Gastroesophageal sphincter (tissue), 3 donors: Measurements from ENCODE around the gene CABLES2.

Experiments used
- EP300 ChIP-seq: sonication (generic); formaldehyde crosslinking; IDR thresholded peaks from one replicate; pipeline ENCODE4 v1.6.1; 2017; ENCODE audit warnings: antibody characterized with exemption, mild to moderate bottlenecking
- POLR2A ChIP-seq, 2 donors: fragments of 450-650 bp; IDR thresholded peaks; one replicate each; pipeline ENCODE4 v1.6.1; 2017; ENCODE audit warnings: antibody characterized with exemption in 2 of 2, mild to moderate bottlenecking in 2 of 2, moderate library complexity in 1 of 2
- POLR2AphosphoS5 ChIP-seq: sonication (generic); formaldehyde crosslinking; IDR thresholded peaks from one replicate; pipeline ENCODE4 v1.6.1; 2017; ENCODE audit warnings: antibody characterized with exemption
- TF ChIP-seq, protein P1 (sequence below), 4 experiments: fragments of 200-600 bp in 2 of 4; fragments of 450-650 bp in 2 of 4; sonication (generic) in 1 of 4; IDR thresholded peaks; one replicate each; pipeline ENCODE4 v1.5.1; 2017 to 2019; ENCODE audit warnings: antibody characterized with exemption in 4 of 4, mild to moderate bottlenecking in 2 of 4, moderate library complexity in 2 of 4

DNA sequence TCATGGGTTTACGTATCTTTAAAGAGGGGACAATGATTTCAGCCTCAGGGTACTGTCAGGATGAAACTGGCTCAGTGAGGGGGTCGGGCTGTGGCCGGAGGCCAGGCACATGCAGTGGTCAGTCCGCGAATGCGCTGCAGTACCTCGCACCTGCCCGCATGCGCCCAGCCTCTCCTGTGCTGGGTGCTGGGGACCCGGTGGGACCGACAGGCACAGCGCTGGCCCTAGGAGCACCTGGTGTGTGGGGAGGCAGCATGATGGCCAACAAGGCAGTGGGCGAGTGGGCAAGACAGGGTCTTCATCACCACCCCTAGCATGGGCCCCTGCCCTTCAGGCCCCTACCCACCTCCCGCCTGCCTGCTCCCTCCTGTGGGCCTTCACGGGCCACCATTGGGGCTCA lies 970 bp upstream of the CABLES2 start:
- TF ChIP-seq, protein P1, sequence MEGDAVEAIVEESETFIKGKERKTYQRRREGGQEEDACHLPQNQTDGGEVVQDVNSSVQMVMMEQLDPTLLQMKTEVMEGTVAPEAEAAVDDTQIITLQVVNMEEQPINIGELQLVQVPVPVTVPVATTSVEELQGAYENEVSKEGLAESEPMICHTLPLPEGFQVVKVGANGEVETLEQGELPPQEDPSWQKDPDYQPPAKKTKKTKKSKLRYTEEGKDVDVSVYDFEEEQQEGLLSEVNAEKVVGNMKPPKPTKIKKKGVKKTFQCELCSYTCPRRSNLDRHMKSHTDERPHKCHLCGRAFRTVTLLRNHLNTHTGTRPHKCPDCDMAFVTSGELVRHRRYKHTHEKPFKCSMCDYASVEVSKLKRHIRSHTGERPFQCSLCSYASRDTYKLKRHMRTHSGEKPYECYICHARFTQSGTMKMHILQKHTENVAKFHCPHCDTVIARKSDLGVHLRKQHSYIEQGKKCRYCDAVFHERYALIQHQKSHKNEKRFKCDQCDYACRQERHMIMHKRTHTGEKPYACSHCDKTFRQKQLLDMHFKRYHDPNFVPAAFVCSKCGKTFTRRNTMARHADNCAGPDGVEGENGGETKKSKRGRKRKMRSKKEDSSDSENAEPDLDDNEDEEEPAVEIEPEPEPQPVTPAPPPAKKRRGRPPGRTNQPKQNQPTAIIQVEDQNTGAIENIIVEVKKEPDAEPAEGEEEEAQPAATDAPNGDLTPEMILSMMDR (IDR thresholded peaks at IDR 0.05) = no peak
- TF ChIP-seq EP300 (no peak), POLR2A (IDR thresholded peaks at IDR 0.05) (no peak), POLR2AphosphoS5 (no peak)
